Measurements from ENCODE around the gene HOATZ. TPM values are rescaled to one million over a fixed set of nuclear protein-coding genes. Genes with fewer than 3 reads are reported as not detected.

Gene HOATZ
- total RNA-seq, 3 donors from 2014 or later, result not detected

DNA sequence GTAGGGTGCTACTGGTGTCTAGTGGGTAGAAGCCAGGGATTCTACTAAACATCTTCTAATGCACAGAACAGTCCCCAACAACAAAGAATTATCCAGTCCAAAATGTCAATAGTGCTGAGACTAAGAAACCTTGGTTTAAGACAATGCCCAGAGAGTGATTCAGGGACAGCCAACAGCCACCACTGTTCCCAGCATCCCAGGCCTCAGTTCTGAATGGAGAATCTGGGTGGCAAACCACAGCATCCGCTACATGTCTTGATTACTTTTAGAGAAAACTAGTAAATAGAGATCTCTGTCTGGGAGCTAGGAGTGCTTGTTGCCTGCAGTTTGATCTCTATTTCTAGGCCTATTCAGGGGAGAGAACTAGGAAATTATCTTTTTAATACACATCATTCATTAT lies 66.8 kb downstream of the HOATZ start:
- DNase-seq, result no peak
- Histone ChIP-seq H3K9me3 (no peaks in the 10 kb centered on the region), H3K4me1 (ENCODE audit: low read depth) (no peaks in the 10 kb centered on the region), H3K4me3 (no peak overlapping the region), H3K36me3 (ENCODE audit: low read depth) (no peaks in the 10 kb centered on the region)
- no peak for ATAC-seq
- intact Hi-C loops (cut with DNase I, micrococcal nuclease), result loop anchor here in 1 of 2 donors (10.0 kb wide), 1 partner anchor 253 kb away; no protein-coding TSS in a partner anchor
- TF ChIP-seq CTCF (IDR thresholded peaks at IDR 0.05), result no peak

GRCh38 chr11:111582163-111582562 lies 67.6 kb downstream of the HOATZ start:
- Histone ChIP-seq H3K36me3 (ENCODE audit: low read depth) (no peaks in the 10 kb centered on the region), H3K4me3 (no peak overlapping the region), H3K9me3 (no peaks in the 10 kb centered on the region), H3K4me1 (ENCODE audit: low read depth) (no peaks in the 10 kb centered on the region)
- intact Hi-C loops (cut with DNase I, micrococcal nuclease), result loop anchor here in 1 of 2 donors (10.0 kb wide), 1 partner anchor 253 kb away; no protein-coding TSS in a partner anchor
- no peak for ATAC-seq
- no peak for TF ChIP-seq CTCF (IDR thresholded peaks at IDR 0.05)
- no peak for DNase-seq

DNA sequence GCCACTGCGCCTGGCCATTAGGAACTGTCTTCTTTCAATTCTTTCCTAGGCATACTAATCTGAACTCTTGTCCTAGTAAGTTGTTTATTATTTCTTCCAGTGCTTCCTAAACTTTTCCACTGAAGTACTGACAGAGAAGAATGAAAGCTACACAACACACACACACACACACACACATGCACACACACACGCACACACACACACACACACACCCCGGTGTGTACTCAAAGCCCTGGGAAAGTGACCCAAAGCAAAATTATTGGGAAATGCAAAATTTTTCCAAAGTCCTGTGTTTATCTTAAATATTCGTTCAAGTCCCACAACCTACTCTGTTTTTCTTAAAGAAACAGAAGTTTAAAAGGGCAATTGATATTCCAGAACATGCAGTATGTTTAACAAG lies 68.3 kb downstream of the HOATZ start:
- intact Hi-C loops (cut with DNase I, micrococcal nuclease), result loop anchor here in 1 of 2 donors (10.0 kb wide), 1 partner anchor 252 kb away; no protein-coding TSS in a partner anchor
- no peak for ATAC-seq
- no peak for DNase-seq

GRCh38 chr11:111585371-111585770 lies 70.8 kb downstream of the HOATZ start:
- intact Hi-C loops (cut with DNase I, micrococcal nuclease), result loop anchor here in 1 of 2 donors (10.0 kb wide), 1 partner anchor 249 kb away; no protein-coding TSS in a partner anchor
- no peak for DNase-seq
- H3K9me3 ChIP-seq, result no peaks in the 10 kb centered on the region
- ATAC-seq, result no peak
- H3K4me1 ChIP-seq (ENCODE audit: low read depth), result no peaks in the 10 kb centered on the region
- H3K36me3 ChIP-seq (ENCODE audit: low read depth), result no peaks in the 10 kb centered on the region
- no peak overlapping the region for H3K4me3 ChIP-seq
- TF ChIP-seq CTCF (IDR thresholded peaks at IDR 0.05), result no peak

More for the DNA sequence above, 68.3 kb downstream of the HOATZ start:
- no peak for TF ChIP-seq CTCF (IDR thresholded peaks at IDR 0.05)
- no peak overlapping the region for H3K4me3 ChIP-seq
- no peaks in the 10 kb centered on the region for H3K36me3 ChIP-seq (ENCODE audit: low read depth)
- H3K9me3 ChIP-seq, result no peaks in the 10 kb centered on the region
- H3K4me1 ChIP-seq (ENCODE audit: low read depth), result no peaks in the 10 kb centered on the region

GRCh38 chr11:111586388-111586831 lies 71.8 kb downstream of the HOATZ start:
- no peaks in the 10 kb centered on the region for H3K36me3 ChIP-seq (ENCODE audit: low read depth)
- intact Hi-C loops (cut with DNase I, micrococcal nuclease), result loop anchor here in 1 of 2 donors (10.0 kb wide), 1 partner anchor 248 kb away; no protein-coding TSS in a partner anchor
- ATAC-seq (peak; percentile 57), DNase-seq (peak in 1 of 3 donors; percentile 84)
- H3K4me1 ChIP-seq (ENCODE audit: low read depth), result no peaks in the 10 kb centered on the region
- no peaks in the 10 kb centered on the region for H3K9me3 ChIP-seq
- no peak overlapping the region for H3K4me3 ChIP-seq
- TF ChIP-seq CTCF (IDR thresholded peaks at IDR 0.05), result no peak

Small RNA genes lying within 50 kb of the gene (microRNA-seq; reads per million reads assigned to microRNA genes)
- gene MIR34B (3.3 reads per million, percentile 15 among the genes with 10 or more reads in this experiment), gene MIR34C (33.5 reads per million, percentile 49 among the genes with 10 or more reads in this experiment)

Other genes starting within 250 kb of the HOATZ start
- gene POU2AF3, start 216.2 kb upstream of the HOATZ start, total RNA-seq, result 10 to 100 TPM in 1 of 3 donors, 1 to 10 TPM in 2; 6.7 to 14.5 (median 8.1) TPM
- 1 to 10 TPM; 2.8 to 9.3 (median 5.4) TPM for gene POU2AF1, start 135.5 kb upstream of the HOATZ start, total RNA-seq
- not detected for gene BTG4, start 2.4 kb upstream of the HOATZ start, total RNA-seq
- gene LAYN, start 25.9 kb downstream of the HOATZ start, total RNA-seq, result 10 to 100 TPM in 1 of 3 donors, 1 to 10 TPM in 1, under 1 TPM in 1; 0.90 to 22.9 (median 2.7) TPM
- 10 to 100 TPM; 22.0 to 23.0 (median 22.7) TPM for gene SIK2, start 87.7 kb downstream of the HOATZ start, total RNA-seq

Measured in mucosa of descending colon (tissue), 3 donors.